ENCODE measurements around the gene OXT.

- TF ChIP-seq, protein P1, sequence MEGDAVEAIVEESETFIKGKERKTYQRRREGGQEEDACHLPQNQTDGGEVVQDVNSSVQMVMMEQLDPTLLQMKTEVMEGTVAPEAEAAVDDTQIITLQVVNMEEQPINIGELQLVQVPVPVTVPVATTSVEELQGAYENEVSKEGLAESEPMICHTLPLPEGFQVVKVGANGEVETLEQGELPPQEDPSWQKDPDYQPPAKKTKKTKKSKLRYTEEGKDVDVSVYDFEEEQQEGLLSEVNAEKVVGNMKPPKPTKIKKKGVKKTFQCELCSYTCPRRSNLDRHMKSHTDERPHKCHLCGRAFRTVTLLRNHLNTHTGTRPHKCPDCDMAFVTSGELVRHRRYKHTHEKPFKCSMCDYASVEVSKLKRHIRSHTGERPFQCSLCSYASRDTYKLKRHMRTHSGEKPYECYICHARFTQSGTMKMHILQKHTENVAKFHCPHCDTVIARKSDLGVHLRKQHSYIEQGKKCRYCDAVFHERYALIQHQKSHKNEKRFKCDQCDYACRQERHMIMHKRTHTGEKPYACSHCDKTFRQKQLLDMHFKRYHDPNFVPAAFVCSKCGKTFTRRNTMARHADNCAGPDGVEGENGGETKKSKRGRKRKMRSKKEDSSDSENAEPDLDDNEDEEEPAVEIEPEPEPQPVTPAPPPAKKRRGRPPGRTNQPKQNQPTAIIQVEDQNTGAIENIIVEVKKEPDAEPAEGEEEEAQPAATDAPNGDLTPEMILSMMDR (IDR thresholded peaks at IDR 0.05), result no peak
- no peak for TF ChIP-seq EP300 (IDR thresholded peaks at IDR 0.05)
Measured at GRCh38 chr20:3068986-3069900, 2.2 kb upstream of the OXT start.
